ENCODE results near the gene KRTAP2-4. TPM values are rescaled to one million over a fixed set of nuclear protein-coding genes. Genes with fewer than 3 reads are reported as not detected.
"Not testable (repeated sequence)": the region's sequence is repeated elsewhere in the genome, so short reads cannot be mapped to it uniquely, and the experiment has no call there.

Gene KRTAP2-4
- total RNA-seq, 1 experiment from 2014 or later = not detected

GRCh38 chr17:41057547-41057946 lies 8.1 kb downstream of the KRTAP2-4 start:
- Histone ChIP-seq H3K79me2 (ENCODE audit: low read depth) (no peaks in the 10 kb centered on the region), H3F3A (ENCODE audit: insufficient read depth, low read depth) (peaks cover 26% of the 10 kb centered on the region), H3K9me2 (ENCODE audit: insufficient read depth) (no peaks in the 10 kb centered on the region), H3K36me3 (ENCODE audit: low read depth) (0 out of 2 replicates have a peak, but pooled peaks cover 5% of the 10 kb centered on the region), H3K27ac (no peak overlapping the region), H3K4me3 (no peak overlapping the region), H2AFZ (no peak overlapping the region), H3K27me3 (ENCODE audit: insufficient read depth, low read depth) (no peaks in the 10 kb centered on the region), H4K20me1 (ENCODE audit: insufficient read depth) (no peaks in the 10 kb centered on the region), H3K4me2 (no peak overlapping the region), H3K9me3 (ENCODE audit: insufficient read depth, low read depth) (peaks cover 9% of the 10 kb centered on the region; the same call in 1 of the 2 replicates), H3K4me1 (replicated peaks; ENCODE audit: insufficient read depth) (peaks cover 42% of the 10 kb centered on the region)
- intact Hi-C loops (cut with micrococcal nuclease; ENCODE audit: unreplicated experiment) = no loop called here
- no TSS peak for BruUV-seq (replicated peaks)
- no peak for DNase-seq
- no peak for TF ChIP-seq EZH2 (IDR thresholded peaks at IDR 0.05; ENCODE audit: low read depth)
- no peak for TF ChIP-seq CTCF (conservative IDR thresholded peaks at IDR 0.05)
- CTCF ChIA-PET = interaction anchor here (0.6 kb wide), 1 partner anchor 97 kb away, joined by 4 read pairs; no protein-coding TSS in a partner anchor
- POLR2A ChIA-PET (ENCODE audit: unreplicated experiment) = no interaction called here

- H2AFZ ChIP-seq; H3K4me2 ChIP-seq; H3K9me3 ChIP-seq (ENCODE audit: insufficient read depth, low read depth); H3K27ac ChIP-seq; H3K27me3 ChIP-seq (ENCODE audit: insufficient read depth, low read depth); BruUV-seq (replicated peaks); H3K79me2 ChIP-seq (ENCODE audit: low read depth); H4K20me1 ChIP-seq (ENCODE audit: insufficient read depth); intact Hi-C loops (cut with micrococcal nuclease; ENCODE audit: unreplicated experiment); H3K9me2 ChIP-seq (ENCODE audit: insufficient read depth); DNase-seq; POLR2A ChIA-PET (ENCODE audit: unreplicated experiment); H3K4me3 ChIP-seq; CTCF ChIA-PET; H3K36me3 ChIP-seq (ENCODE audit: low read depth): not testable (repeated sequence)
- Histone ChIP-seq H3F3A (ENCODE audit: insufficient read depth, low read depth) (peaks cover 18% of the 10 kb centered on the region), H3K4me1 (replicated peaks; ENCODE audit: insufficient read depth) (peaks cover 24% of the 10 kb centered on the region)
These were observed 10.5 kb downstream of the KRTAP2-4 start, which contains the start of gene KRTAP2-2 for GRCh38 chr17:41055130-41055529. Gene KRTAP2-2, minus strand, starts transcription at chr17:41055230. Its CDS starts 19 bp downstream, at chr17:41055211.

DNA sequence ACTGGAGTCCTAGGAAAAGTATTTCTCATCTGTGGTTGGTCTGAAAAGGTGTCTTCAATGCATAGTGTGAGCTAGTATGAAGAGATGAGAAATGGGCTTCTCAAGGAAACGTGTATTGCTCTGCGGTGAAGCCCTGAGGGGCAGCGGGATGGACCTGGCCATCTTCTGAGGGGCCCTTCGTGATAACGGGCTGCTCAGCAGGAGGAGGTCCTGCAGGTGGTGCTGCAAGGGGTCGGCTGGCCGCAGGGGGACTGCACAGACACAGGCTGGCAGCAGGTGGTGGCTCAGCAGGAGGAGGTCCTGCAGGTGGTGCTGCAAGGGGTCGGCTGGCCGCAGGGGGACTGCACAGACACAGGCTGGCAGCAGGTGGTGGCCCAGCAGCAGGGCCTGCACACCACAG lies 11.1 kb downstream of the KRTAP2-4 start:
- H3K4me3 ChIP-seq; H3K27ac ChIP-seq; POLR2A ChIA-PET (ENCODE audit: unreplicated experiment); H2AFZ ChIP-seq; H3K9me2 ChIP-seq (ENCODE audit: insufficient read depth); H4K20me1 ChIP-seq (ENCODE audit: insufficient read depth); CTCF ChIA-PET; H3K9me3 ChIP-seq (ENCODE audit: insufficient read depth, low read depth); H3K36me3 ChIP-seq (ENCODE audit: low read depth); BruUV-seq (replicated peaks); H3K79me2 ChIP-seq (ENCODE audit: low read depth); DNase-seq; intact Hi-C loops (cut with micrococcal nuclease; ENCODE audit: unreplicated experiment); H3K4me2 ChIP-seq; H3K27me3 ChIP-seq (ENCODE audit: insufficient read depth, low read depth): not testable (repeated sequence)
- Histone ChIP-seq H3K4me1 (replicated peaks; ENCODE audit: insufficient read depth) (peaks cover 27% of the 10 kb centered on the region), H3F3A (ENCODE audit: insufficient read depth, low read depth) (peaks cover 21% of the 10 kb centered on the region)

DNA sequence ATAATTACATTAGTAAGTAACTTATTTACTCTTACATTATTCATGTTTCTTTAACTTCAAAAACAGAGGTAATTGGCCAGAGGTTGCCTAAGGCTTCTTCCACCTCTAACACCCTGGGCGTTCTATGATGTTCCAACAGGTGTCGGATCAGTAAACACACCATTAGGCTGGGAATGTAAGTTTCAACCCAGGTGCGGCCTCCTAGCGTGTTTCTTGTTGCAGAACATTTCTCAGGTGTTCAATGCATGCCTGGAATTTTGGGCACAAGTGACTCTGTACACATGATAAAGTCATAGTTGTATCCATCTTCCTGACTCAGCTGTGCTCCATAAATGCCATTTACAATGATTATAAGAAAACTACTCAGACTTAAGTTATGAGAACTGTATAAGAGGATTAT lies 11.7 kb downstream of the KRTAP2-4 start:
- CTCF ChIA-PET = no interaction called here
- Histone ChIP-seq H3K27ac (no peak overlapping the region), H3K9me2 (ENCODE audit: insufficient read depth) (no peaks in the 10 kb centered on the region), H3K79me2 (ENCODE audit: low read depth) (no peaks in the 10 kb centered on the region), H3K9me3 (ENCODE audit: insufficient read depth, low read depth) (peaks cover 9% of the 10 kb centered on the region; the same call in 1 of the 2 replicates), H3K4me1 (replicated peaks; ENCODE audit: insufficient read depth) (peaks cover 27% of the 10 kb centered on the region), H3F3A (ENCODE audit: insufficient read depth, low read depth) (peaks cover 23% of the 10 kb centered on the region), H3K27me3 (ENCODE audit: insufficient read depth, low read depth) (no peaks in the 10 kb centered on the region), H4K20me1 (ENCODE audit: insufficient read depth) (no peaks in the 10 kb centered on the region), H2AFZ (no peak overlapping the region), H3K4me3 (no peak overlapping the region), H3K36me3 (ENCODE audit: low read depth) (0 out of 2 replicates have a peak, but pooled peaks cover 5% of the 10 kb centered on the region), H3K4me2 (no peak overlapping the region)
- DNase-seq = no peak
- intact Hi-C loops (cut with micrococcal nuclease; ENCODE audit: unreplicated experiment) = no loop called here
- BruUV-seq (replicated peaks) = no TSS peak
- POLR2A ChIA-PET (ENCODE audit: unreplicated experiment) = no interaction called here
- TF ChIP-seq CTCF (conservative IDR thresholded peaks at IDR 0.05) = no peak
- no peak for TF ChIP-seq EZH2 (IDR thresholded peaks at IDR 0.05; ENCODE audit: low read depth)
